Psoas muscle (tissue), 8 donors: ENCODE measurements around the gene MCCC2. TPM values are rescaled to one million over a fixed set of nuclear protein-coding genes. Genes with fewer than 3 reads are reported as not detected.
"Not testable (repeated sequence)": the region's sequence is repeated elsewhere in the genome, so short reads cannot be mapped to it uniquely, and the experiment has no call there.

Experiments
- ATAC-seq, 4 donors: fragments of 200-7000 bp; cut with Tn5 transposase; one replicate each; pipeline ENCODE4 v1.9.1; 2020; ENCODE audit warnings: moderate library complexity in 3 of 4, mild to moderate bottlenecking in 2 of 4
- DNase-seq, 2 donors: peaks; one replicate each; pipeline ENCODE4 v3.0.0-alpha.2; 2020
- H3K27ac ChIP-seq: fragments of 200-600 bp; one replicate; pipeline ENCODE4 v1.8.0; 2022
- H3K27me3 ChIP-seq, 3 donors: fragments of 200-600 bp in 1 of 3; one replicate each; pipeline versions ENCODE4 v1.6.1 to v1.8.0; 2013 to 2022; ENCODE audit warnings: low read length in 2 of 3, mild to moderate bottlenecking in 2 of 3, moderate library complexity in 1 of 3; ENCODE audit not compliant: insufficient read depth in 3 of 3
- H3K36me3 ChIP-seq, 2 donors: fragments of 200-600 bp in 1 of 2; one replicate each; pipeline versions ENCODE4 v1.6.1 to v1.8.0; 2013 to 2022; ENCODE audit warnings: low read depth in 1 of 2, mild to moderate bottlenecking in 1 of 2, moderate library complexity in 1 of 2; ENCODE audit not compliant: insufficient read depth in 1 of 2
- H3K4me1 ChIP-seq: fragments of 200-600 bp; one replicate; pipeline ENCODE4 v1.8.0; 2022
- H3K4me3 ChIP-seq: fragments of 200-600 bp; one replicate; pipeline ENCODE4 v1.8.0; 2022; ENCODE audit warnings: mild to moderate bottlenecking
- H3K9me3 ChIP-seq: fragments of 200-600 bp; one replicate; pipeline ENCODE4 v1.8.0; 2022
- CTCF ChIP-seq: fragments of 200-600 bp; IDR thresholded peaks from one replicate; pipeline ENCODE4 v1.8.0; 2022; ENCODE audit warnings: antibody characterized with exemption
- WGBS, 3 donors: extraction: QIAGEN DNeasy Blood & Tissue Kit; methylation state at CpG; one replicate each; pipeline versions ENCODE4 v1.1.6 to v1.1.7; 2013; 5-methylcytosine and 5-hydroxymethylcytosine counted together
- intact Hi-C, 2 donors: fragments of 100-400 bp; cut with DNase I; formaldehyde crosslinking; loops; one replicate each; pipeline versions ENCODE4 v1.11.0 to v1.14.2; 2022
- long read RNA-seq, 2 donors: library from polyadenylated mRNA; unstranded; transcript quantifications; one replicate each; pipeline ENCODE4 v2.0.0, GENCODE V29; 2021
- polyA plus RNA-seq, 3 donors: library from polyadenylated mRNA; stranded (reverse); fragments of 200-250 nt; gene quantifications; one replicate each; pipeline ENCODE4 v1.2.3, GENCODE V29; 2013
- total RNA-seq, 4 donors: library from RNA; stranded (reverse); fragmentation: NEBNext Ultra II Directional in 2 of 4; extraction: Animal tissue kit (Norgen Biotek cat#: 25700) in 2 of 4; gene quantifications; one replicate each; pipeline versions ENCODE4 v1.2.1 to v1.2.4, GENCODE V29; 2021 to 2023
- donor health status: healthy with polysubstance abuse.
- donor health status: DM: no; HTN: no; CAD: no; lungs with moderate emphysema.
- donor health status: Bipolar disorder and iron deficiency.
- donor health status: healthy.
- donor health status: DM: yes; HTN: yes; CAD: no.
- donor health status: DM: no; HTN: no; CAD: no.
- donor health status: DM: no; HTN: no; CAD: no.
- donor health status: DM: yes; HTN: yes; CAD: no.

MCCC2 gene
- 10 to 100 TPM; 34.5 to 44.0 (median 40.8) TPM for total RNA-seq
- 10 to 100 TPM; 24.8 to 40.2 (median 27.4) TPM for polyA plus RNA-seq
- long read RNA-seq, donor 1, partial matches to known transcripts = 5 of 15 reads
- long read RNA-seq, donor 1, other reads (novel, unspliced or antisense) = 4 of 15 reads
- long read RNA-seq, donor 2, partial matches to known transcripts = 9 of 25 reads
- long read RNA-seq, donor 2, other reads (novel, unspliced or antisense) = 10 of 25 reads

- Histone ChIP-seq H3K4me3 (peak within 1 kb of the TSS; percentile 87), H3K9me3 (no peaks in the 10 kb centered on the region), H3K27me3 (no peaks in the 10 kb centered on the region), H3K4me1 (peaks cover 14% of the 10 kb centered on the region), H3K27ac (peak within 1 kb of the TSS; percentile 85), H3K36me3 (peaks cover 0 to 3% of the 10 kb centered on the region in 2 donors)
- peak; percentile 100 for ATAC-seq
- WGBS, 3 donors = 1% methylated on average over 53 to 56 of the region's 56 CpGs
- intact Hi-C loops = no loop called here
- DNase-seq = peak; percentile 98
- TF ChIP-seq CTCF = no peak
Measured at GRCh38 chr5:71586941-71587765, at the start of gene MCCC2. Gene MCCC2 (plus strand): TSS chr5:71587340. CDS start chr5:71587426, 86 bp downstream.

GRCh38 chr5:71537687-71538086 is 49.5 kb upstream of the MCCC2 start:
- Histone ChIP-seq H3K9me3 (no peaks in the 10 kb centered on the region), H3K4me3 (no peak overlapping the region), H3K36me3 (peaks cover 0 to 75% of the 10 kb centered on the region in 2 donors), H3K27ac (no peak overlapping the region), H3K4me1 (peaks cover 10% of the 10 kb centered on the region), H3K27me3 (no peaks in the 10 kb centered on the region)
- ATAC-seq (no peak), DNase-seq (no peak)
- WGBS, 3 donors = 87 to 91% (median 88%) methylated on average over 3 of the region's 3 CpGs
- intact Hi-C loops = no loop called here
- no peak for TF ChIP-seq CTCF

GRCh38 chr5:71550885-71551284 is 36.3 kb upstream of the MCCC2 start:
- WGBS, 3 donors = 97 to 99% (median 98%) methylated on average over 7 of the region's 7 CpGs
- ATAC-seq, H3K4me3 ChIP-seq, intact Hi-C loops, H3K27me3 ChIP-seq, H3K9me3 ChIP-seq, H3K27ac ChIP-seq, DNase-seq, H3K4me1 ChIP-seq: not testable (repeated sequence)
- peaks cover 6 to 83% of the 10 kb centered on the region in 2 donors for H3K36me3 ChIP-seq

GRCh38 chr5:71551582-71551981 is 35.6 kb upstream of the MCCC2 start:
- H3K36me3 ChIP-seq = peaks cover 6 to 83% of the 10 kb centered on the region in 2 donors
- H3K4me3 ChIP-seq, H3K27me3 ChIP-seq, DNase-seq, H3K9me3 ChIP-seq, H3K27ac ChIP-seq, intact Hi-C loops, ATAC-seq, H3K4me1 ChIP-seq: not testable (repeated sequence)
- 97 to 99% (median 97%) methylated on average over 13 to 22 of the region's 27 CpGs for WGBS, 3 donors

GRCh38 chr5:71552026-71552749 is 35.0 kb upstream of the MCCC2 start:
- ATAC-seq = not testable (repeated sequence)
- 96 to 98% (median 97%) methylated on average over 24 to 53 of the region's 53 CpGs for WGBS, 3 donors

GRCh38 chr5:71563161-71563560 is 24.0 kb upstream of the MCCC2 start:
- no peak for ATAC-seq
- intact Hi-C loops = no loop called here
- no peak for TF ChIP-seq CTCF
- Histone ChIP-seq H3K4me1 (no peaks in the 10 kb centered on the region), H3K36me3 (peaks cover 11 to 87% of the 10 kb centered on the region in 2 donors), H3K9me3 (no peaks in the 10 kb centered on the region), H3K27me3 (no peaks in the 10 kb centered on the region), H3K27ac (no peak overlapping the region), H3K4me3 (no peak overlapping the region)
- 97 to 100% (median 98%) methylated on average over 4 of the region's 4 CpGs for WGBS, 3 donors
- DNase-seq = no peak

More at GRCh38 chr5:71552026-71552749, 35.0 kb upstream of the MCCC2 start:
- DNase-seq, H3K27me3 ChIP-seq, H3K4me1 ChIP-seq, H3K4me3 ChIP-seq, intact Hi-C loops, H3K9me3 ChIP-seq, H3K27ac ChIP-seq: not testable (repeated sequence)
- peaks cover 9 to 83% of the 10 kb centered on the region in 2 donors for H3K36me3 ChIP-seq
